ENCODE measurements around the gene TUBB4B.

- TF ChIP-seq CTCF (IDR thresholded peaks at IDR 0.05; ENCODE audit: insufficient read depth, low read length, poor library complexity, severe bottlenecking) (no peak), EZH2phosphoT487 (conservative IDR thresholded peaks at IDR 0.05; ENCODE audit: low read length) (no peak)
Measured at GRCh38 chr9:137253717-137254623, 12.9 kb downstream of the TUBB4B start.
